HepG2 (cell line): ENCODE measurements around the gene PCDHGB1. TPM values are rescaled to one million over a fixed set of nuclear protein-coding genes. Genes with fewer than 3 reads are reported as not detected.

ENCODE experiments used
- DPF2 ChIP-seq: sonication (generic); formaldehyde crosslinking; IDR thresholded peaks from 2 replicates; pipeline ENCODE4 v1.4.0; 2020; ENCODE audit warnings: mild to moderate bottlenecking, low read depth, missing genetic modification reagents, borderline replicate concordance
- DZIP1 ChIP-seq: sonication (generic); formaldehyde crosslinking; IDR thresholded peaks from 2 replicates; pipeline ENCODE4 v1.5.0; 2020; ENCODE audit warnings: mild to moderate bottlenecking, missing genetic modification reagents
- ETV5 ChIP-seq: IDR thresholded peaks from 2 replicates; pipeline ENCODE4 v1.6.1; 2018; ENCODE audit warnings: missing biosample characterization, missing genetic modification reagents, inconsistent platforms, borderline replicate concordance
- FOXC1 ChIP-seq: sonication (generic); formaldehyde crosslinking; IDR thresholded peaks from 2 replicates; pipeline ENCODE4 v1.8.0; 2022; ENCODE audit warnings: mild to moderate bottlenecking, missing genetic modification reagents, borderline replicate concordance
- GABPB1 ChIP-seq: IDR thresholded peaks from 2 replicates; pipeline ENCODE4 v1.6.1; 2016; ENCODE audit warnings: mild to moderate bottlenecking, missing genetic modification reagents, moderate library complexity, missing compliant biosample characterization
- HINFP ChIP-seq: sonication (generic); formaldehyde crosslinking; IDR thresholded peaks from 2 replicates; pipeline ENCODE4 v1.4.0; 2020; ENCODE audit warnings: low read depth, mild to moderate bottlenecking, missing genetic modification reagents
- KMT2B ChIP-seq: IDR thresholded peaks from 2 replicates; pipeline ENCODE4 v1.6.1; 2016; ENCODE audit warnings: missing genetic modification reagents, missing compliant biosample characterization
- MIXL1 ChIP-seq: IDR thresholded peaks from 2 replicates; pipeline ENCODE4 v1.6.1; 2016
- PHF21A ChIP-seq: sonication (generic); formaldehyde crosslinking; IDR thresholded peaks from 2 replicates; pipeline ENCODE4 v1.5.0; 2020; ENCODE audit warnings: mild to moderate bottlenecking, missing genetic modification reagents
- PHF8 ChIP-seq: sonication (generic); formaldehyde crosslinking; IDR thresholded peaks from 2 replicates; pipeline ENCODE4 v1.5.0; 2020; ENCODE audit warnings: missing genetic modification reagents
- POGZ ChIP-seq: sonication (generic); formaldehyde crosslinking; IDR thresholded peaks from 2 replicates; pipeline ENCODE4 v1.4.0; 2020; ENCODE audit warnings: mild to moderate bottlenecking, missing genetic modification reagents
- PTBP1 ChIP-seq: fragments of 200-400 bp; formaldehyde crosslinking; IDR thresholded peaks from 2 replicates; pipeline ENCODE4 v1.6.1; 2018; ENCODE audit warnings: low read length, low read depth; ENCODE audit not compliant: poor library complexity, severe bottlenecking
- RELA ChIP-seq: sonication (generic); formaldehyde crosslinking; IDR thresholded peaks from 2 replicates; pipeline ENCODE4 v1.4.0; 2020; ENCODE audit warnings: missing genetic modification reagents
- SALL1 ChIP-seq: sonication (generic); formaldehyde crosslinking; IDR thresholded peaks from 2 replicates; pipeline ENCODE4 v1.8.0; 2022; ENCODE audit warnings: mild to moderate bottlenecking, missing genetic modification reagents
- SP1 ChIP-seq, 2 experiments: fragments of 450-650 bp in 1 of 2; sonication (generic) in 1 of 2; formaldehyde crosslinking in 1 of 2; IDR thresholded peaks; 2 replicates each; pipeline versions ENCODE4 v1.4.0 to v1.6.1; 2016 to 2020; ENCODE audit warnings: missing genetic modification reagents in 1 of 2
- SRF ChIP-seq: IDR thresholded peaks from 2 replicates; pipeline ENCODE4 v1.6.1; 2011; ENCODE audit warnings: mild to moderate bottlenecking, low read depth, low read length, moderate library complexity
- STAG1 ChIP-seq: sonication (generic); formaldehyde crosslinking; IDR thresholded peaks from 2 replicates; pipeline ENCODE4 v1.4.0; 2020; ENCODE audit warnings: missing genetic modification reagents
- ZBTB44 ChIP-seq: sonication (generic); formaldehyde crosslinking; IDR thresholded peaks from 2 replicates; pipeline ENCODE4 v1.4.0; 2020; ENCODE audit warnings: missing genetic modification reagents
- ZFP36 ChIP-seq: fragments of 150-350 bp; IDR thresholded peaks from 2 replicates; pipeline ENCODE4 v1.6.1; 2018; ENCODE audit warnings: borderline replicate concordance, low read length, low read depth; ENCODE audit not compliant: partially characterized antibody
- ZGPAT ChIP-seq: IDR thresholded peaks from 2 replicates; pipeline ENCODE4 v1.6.1; 2016; ENCODE audit warnings: mild to moderate bottlenecking
- ZNF205 ChIP-seq: IDR thresholded peaks from 2 replicates; pipeline ENCODE4 v1.6.1; 2018; ENCODE audit warnings: missing biosample characterization, missing genetic modification reagents
- ZNF207 ChIP-seq: fragments of 450-650 bp; IDR thresholded peaks from 2 replicates; pipeline ENCODE4 v1.6.1; 2016; ENCODE audit warnings: antibody characterized with exemption, borderline replicate concordance
- ZNF7 ChIP-seq: IDR thresholded peaks from 2 replicates; pipeline ENCODE4 v1.6.1; 2016; ENCODE audit warnings: missing biosample characterization, missing genetic modification reagents
- polyA plus RNA-seq, 8 experiments: library from polyadenylated mRNA; depleted of rRNA in 3 of 8; stranded (reverse) in 7 of 8; unstranded in 1 of 8; fragments of >200 nt; fragmentation: Illumina TruSeq in 4 of 8; extraction: Trizol in 4 of 8; gene quantifications; 2 replicates each; pipeline versions ENCODE4 v1.2.1 to v1.2.3, GENCODE V29; 2011 to 2016; ENCODE audit warnings: low read depth in 4 of 8, missing spikeins in 1 of 8, mixed read lengths in 1 of 8; ENCODE audit not compliant: insufficient read depth in 1 of 8
- total RNA-seq, 5 experiments: library from RNA; depleted of rRNA; stranded (reverse); fragments of >200 nt; fragmentation: Illumina TruSeq; extraction: Trizol; gene quantifications; 2 replicates each; pipeline ENCODE4 v1.2.3, GENCODE V29; 2016; ENCODE audit warnings: low read depth in 1 of 5

PCDHGB1 gene
- total and polyA plus RNA-seq, 2 of the 13 experiments (the other 11 are each of a cell fraction or from before 2014, with no cell fraction given) = 1.0 to 2.6 TPM

GRCh38 chr5:141349917-141350619 lies at the start of gene PCDHGB1 (continued):
- TF ChIP-seq DPF2 (CRISPR knock-in tag) (no peak), MIXL1 (CRISPR knock-in tag) (peak; percentile 18; the same call in 1 of the 2 replicates), SRF (peak; percentile 36; the same call in 1 of the 2 replicates), PHF21A (CRISPR knock-in tag) (0 out of 2 replicates have a peak, but pooled peaks have one; percentile 23), KMT2B (peak; percentile 67; the same call in 1 of the 2 replicates), DZIP1 (CRISPR knock-in tag) (no peak), ETV5 (CRISPR knock-in tag) (peak; percentile 54; the same call in 1 of the 2 replicates), SP1 (IDR thresholded peaks at IDR 0.05) (no peak), SP1 (CRISPR knock-in tag; IDR thresholded peaks at IDR 0.05) (no peak), PHF8 (CRISPR knock-in tag) (0 out of 2 replicates have a peak, but pooled peaks have one; percentile 36), ZNF205 (CRISPR knock-in tag) (0 out of 2 replicates have a peak, but pooled peaks have one; percentile 35), HINFP (CRISPR knock-in tag) (no peak), ZNF7 (CRISPR knock-in tag) (peak; percentile 78), ZFP36 (no peak), SALL1 (CRISPR knock-in tag) (peak; percentile 8; the same call in 1 of the 2 replicates), ZBTB44 (CRISPR knock-in tag) (no peak), STAG1 (peak; percentile 70), POGZ (CRISPR knock-in tag) (0 out of 2 replicates have a peak, but pooled peaks have one; percentile 19), ZGPAT (CRISPR knock-in tag) (peak; percentile 31; the same call in 1 of the 2 replicates), GABPB1 (CRISPR knock-in tag) (peak; percentile 61; the same call in 1 of the 2 replicates), PTBP1 (no peak), FOXC1 (CRISPR knock-in tag) (peak; percentile 48; the same call in 1 of the 2 replicates), RELA (CRISPR knock-in tag) (no peak), ZNF207 (no peak)
